HepG2 (cell line): ENCODE measurements around the gene CASKIN1. TPM values are rescaled to one million over a fixed set of nuclear protein-coding genes. Genes with fewer than 3 reads are reported as not detected.
A peak's percentile ranks its signal among the peaks of the same experiment; 100 is the strongest.

ENCODE experiments used
- ATAC-seq: fragments of 200-7000 bp; cut with Tn5 transposase; 3 replicates; pipeline ENCODE4 v1.9.1; 2020; ENCODE audit warnings: mild to moderate bottlenecking, moderate library complexity
- BruUV-seq: library from RNA; stranded (reverse); fragments of 400-500 nt; replicated peaks from 2 replicates; lab custom pipeline; 2021; lab: Mats Ljungman, UMichigan
- CTCF ChIA-PET: fragments of 300-600 bp; formaldehyde crosslinking; extraction: SDS; loops from one replicate; lab custom pipeline; 2021; ENCODE audit warnings: low total read pairs, inconsistent platforms, low intra/inter-chr PET ratio; lab: Yijun Ruan, JAX
- POLR2A ChIA-PET: fragments of 350-600 bp; sonication (Branson Sonifier 250); formaldehyde crosslinking; loops from one replicate; lab custom pipeline; 2020; ENCODE audit warnings: antibody characterized with exemption, inconsistent platforms; lab: Yijun Ruan, JAX
- DNase-seq: peaks from one replicate; pipeline ENCODE4 v3.0.0-alpha.2; 2015; ENCODE audit warnings: low spot score
- FAIRE-seq: peaks from 3 replicates; lab custom pipeline; 2011; peaks lifted over from hg19 to GRCh38; lab: Jason Lieb, UNC
- H2AFZ ChIP-seq: one replicate; pipeline ENCODE4 v1.6.1; 2011; ENCODE audit warnings: low read length, inconsistent platforms
- H3K27ac ChIP-seq: fragments of 300-600 bp; 3 replicates; pipeline ENCODE4 v1.8.0; 2011; ENCODE audit warnings: mixed run types, mild to moderate bottlenecking, mixed read lengths, low read length, inconsistent platforms; ENCODE audit not compliant: insufficient read depth; ENCODE audit errors: extremely low read length
- H3K27me3 ChIP-seq, 2 experiments: fragments of 200-600 bp in 1 of 2; 2 replicates in 1 of 2; 3 replicates in 1 of 2; pipeline versions ENCODE4 v1.6.0 to v1.8.0; 2011; ENCODE audit warnings: low read length in 2 of 2, mild to moderate bottlenecking in 2 of 2, moderate library complexity in 2 of 2, inconsistent platforms in 1 of 2; ENCODE audit not compliant: insufficient read depth in 2 of 2, control insufficient read depth in 1 of 2
- H3K36me3 ChIP-seq, 2 experiments: fragments of 200-600 bp in 1 of 2; replicated peaks in 1 of 2; 2 replicates in 1 of 2; 3 replicates in 1 of 2; pipeline versions ENCODE4 v1.5.1 to v1.8.0; 2011; ENCODE audit warnings: low read length in 2 of 2, inconsistent platforms in 1 of 2; ENCODE audit not compliant: insufficient read depth in 2 of 2, control insufficient read depth in 1 of 2
- H3K4me1 ChIP-seq: 2 replicates; pipeline ENCODE4 v1.5.1; 2012; ENCODE audit warnings: low read length, inconsistent platforms; ENCODE audit not compliant: insufficient read depth
- H3K4me2 ChIP-seq: 2 replicates; pipeline ENCODE4 v1.6.0; 2011; ENCODE audit warnings: low read depth, low read length, inconsistent platforms
- H3K4me3 ChIP-seq, 3 experiments: fragments of 200-600 bp in 1 of 3; sonication (generic), shearing (Covaris generic) in 1 of 3; replicated peaks in 1 of 3; 2 replicates each; pipeline ENCODE4 v1.5.1; 2011 to 2016; ENCODE audit warnings: low read length in 3 of 3, inconsistent platforms in 2 of 3, low read depth in 2 of 3, mild to moderate bottlenecking in 2 of 3, control low read depth in 1 of 3, mixed read lengths in 1 of 3; ENCODE audit not compliant: insufficient read depth in 1 of 3
- H3K79me2 ChIP-seq: one replicate; pipeline ENCODE4 v1.6.1; 2011; ENCODE audit warnings: low read length, inconsistent platforms; ENCODE audit not compliant: insufficient read depth
- H3K9ac ChIP-seq: 2 replicates; pipeline ENCODE4 v1.6.0; 2011; ENCODE audit warnings: mild to moderate bottlenecking, low read depth, low read length, inconsistent platforms; ENCODE audit not compliant: insufficient read depth
- H3K9me3 ChIP-seq: 2 replicates; pipeline ENCODE4 v1.5.1; 2012; ENCODE audit warnings: mild to moderate bottlenecking, low read length
- H4K20me1 ChIP-seq: 2 replicates; pipeline ENCODE4 v1.6.0; 2011; ENCODE audit warnings: inconsistent platforms, mild to moderate bottlenecking, low read length, moderate library complexity; ENCODE audit not compliant: insufficient read depth
- BCL6 ChIP-seq: IDR thresholded peaks from 2 replicates; pipeline ENCODE4 v1.6.1; 2016; ENCODE audit warnings: missing genetic modification reagents, missing compliant biosample characterization
- CCAR2 ChIP-seq: fragments of 200-400 bp; formaldehyde crosslinking; optimal IDR thresholded peaks from 2 replicates; pipeline ENCODE3; 2018; ENCODE audit warnings: low read depth, mild to moderate bottlenecking, low read length, moderate library complexity
- HDAC6 ChIP-seq: fragments of 200-600 bp; sonication (generic); IDR thresholded peaks from 2 replicates; pipeline ENCODE4 v1.7.0; 2017; ENCODE audit warnings: mild to moderate bottlenecking, antibody characterized with exemption, low read length, low read depth
- HMGA1 ChIP-seq: sonication (generic); formaldehyde crosslinking; conservative IDR thresholded peaks from 2 replicates; pipeline ENCODE4 v1.4.0; 2020; ENCODE audit warnings: missing genetic modification reagents
- HNF4G ChIP-seq, 2 experiments: sonication (generic) in 1 of 2; formaldehyde crosslinking in 1 of 2; IDR thresholded peaks; 2 replicates each; pipeline versions ENCODE4 v1.4.0 to v1.6.1; 2011 to 2020; ENCODE audit warnings: borderline replicate concordance in 2 of 2, low read depth in 2 of 2, mild to moderate bottlenecking in 2 of 2, low read length in 1 of 2, missing genetic modification reagents in 1 of 2, moderate library complexity in 1 of 2
- KDM2A ChIP-seq: sonication (generic); formaldehyde crosslinking; IDR thresholded peaks from 2 replicates; pipeline ENCODE4 v1.4.0; 2020; ENCODE audit warnings: low read depth, missing genetic modification reagents, borderline replicate concordance
- NFATC3 ChIP-seq: sonication (generic); formaldehyde crosslinking; IDR thresholded peaks from 2 replicates; pipeline ENCODE4 v1.5.1; 2020; ENCODE audit warnings: mild to moderate bottlenecking, missing genetic modification reagents
- PCBP2 ChIP-seq: fragments of 200-400 bp; formaldehyde crosslinking; optimal IDR thresholded peaks from 2 replicates; pipeline ENCODE3; 2018; ENCODE audit warnings: low read length, low read depth; ENCODE audit not compliant: poor library complexity, severe bottlenecking
- POLR2A ChIP-seq, 2 experiments: IDR thresholded peaks; 2 replicates each; pipeline ENCODE4 v1.6.1; 2011; ENCODE audit warnings: low read depth in 2 of 2, low read length in 2 of 2, mild to moderate bottlenecking in 1 of 2, moderate library complexity in 1 of 2; ENCODE audit not compliant: insufficient read depth in 1 of 2
- RNF2 ChIP-seq: fragments of 450-650 bp; conservative IDR thresholded peaks from 2 replicates; pipeline ENCODE4 v1.6.1; 2016; ENCODE audit warnings: low read depth
- SATB2 ChIP-seq: sonication (generic); formaldehyde crosslinking; IDR thresholded peaks from 2 replicates; pipeline ENCODE4 v1.5.0; 2020; ENCODE audit warnings: missing genetic modification reagents
- ZNF121 ChIP-seq: sonication (generic); formaldehyde crosslinking; IDR thresholded peaks from 2 replicates; pipeline ENCODE4 v1.5.0; 2020; ENCODE audit warnings: mild to moderate bottlenecking, missing genetic modification reagents
- ZNF235 ChIP-seq: sonication (generic); formaldehyde crosslinking; IDR thresholded peaks from 2 replicates; pipeline ENCODE4 v1.8.1; 2023; ENCODE audit warnings: mild to moderate bottlenecking, missing genetic modification reagents, borderline replicate concordance
- ZNF704 ChIP-seq: sonication (generic); formaldehyde crosslinking; IDR thresholded peaks from 2 replicates; pipeline ENCODE4 v1.8.1; 2023; ENCODE audit warnings: mild to moderate bottlenecking, inconsistent platforms, moderate library complexity, missing genetic modification reagents, borderline replicate concordance
- ZSCAN9 ChIP-seq: IDR thresholded peaks from 2 replicates; pipeline ENCODE4 v1.6.1; 2016; ENCODE audit warnings: borderline replicate concordance
- WGBS: methylation state at CpG from one replicate; pipeline ENCODE4 v1.1.6; 2017; ENCODE audit warnings: low lambda C conversion rate; 5-methylcytosine and 5-hydroxymethylcytosine counted together
- in situ Hi-C: cut with HindIII; loops from 2 replicates; pipeline ENCODE4 v1.10.0; 2017; ENCODE audit warnings: low pct_unique_long_range_greater_than_20kb; ENCODE audit not compliant: extremely low pct_ligation_motif_present
- intact Hi-C: fragments of 100-400 bp; cut with micrococcal nuclease; formaldehyde crosslinking; loops from one replicate; pipeline ENCODE4 v1.10.0; 2022; ENCODE audit not compliant: unreplicated experiment
- polyA plus RNA-seq, 8 experiments: library from polyadenylated mRNA; depleted of rRNA in 3 of 8; stranded (reverse) in 7 of 8; unstranded in 1 of 8; fragments of >200 nt; fragmentation: Illumina TruSeq in 4 of 8; extraction: Trizol in 4 of 8; gene quantifications; 2 replicates each; pipeline versions ENCODE4 v1.2.1 to v1.2.3, GENCODE V29; 2011 to 2016; ENCODE audit warnings: low read depth in 4 of 8, missing spikeins in 1 of 8, mixed read lengths in 1 of 8; ENCODE audit not compliant: insufficient read depth in 1 of 8
- total RNA-seq, 5 experiments: library from RNA; depleted of rRNA; stranded (reverse); fragments of >200 nt; fragmentation: Illumina TruSeq; extraction: Trizol; gene quantifications; 2 replicates each; pipeline ENCODE4 v1.2.3, GENCODE V29; 2016; ENCODE audit warnings: low read depth in 1 of 5
- TF ChIP-seq, protein P1 (sequence below): sonication (generic); formaldehyde crosslinking; IDR thresholded peaks from 2 replicates; pipeline ENCODE4 v1.8.0; 2022; ENCODE audit warnings: mild to moderate bottlenecking, missing genetic modification reagents, borderline replicate concordance
- TF ChIP-seq, protein P2 (sequence below): sonication (generic); formaldehyde crosslinking; IDR thresholded peaks from 2 replicates; pipeline ENCODE4 v1.5.1; 2020; ENCODE audit warnings: missing genetic modification reagents, mild to moderate bottlenecking, borderline replicate concordance

CASKIN1 gene
- total and polyA plus RNA-seq, 2 of the 13 experiments (the other 11 are each of a cell fraction or from before 2014, with no cell fraction given): 1.2 to 2.2 TPM

GRCh38 chr16:2154533-2155090 is 41.8 kb downstream of the CASKIN1 start (continued):
- TF ChIP-seq HMGA1 (no peak), ZNF704 (CRISPR knock-in tag) (0 out of 2 replicates have a peak, but pooled peaks have one; percentile 9), NFATC3 (CRISPR knock-in tag) (0 out of 2 replicates have a peak, but pooled peaks have one; percentile 24), HDAC6 (no peak), BCL6 (CRISPR knock-in tag) (no peak)
- TF ChIP-seq, protein P1, sequence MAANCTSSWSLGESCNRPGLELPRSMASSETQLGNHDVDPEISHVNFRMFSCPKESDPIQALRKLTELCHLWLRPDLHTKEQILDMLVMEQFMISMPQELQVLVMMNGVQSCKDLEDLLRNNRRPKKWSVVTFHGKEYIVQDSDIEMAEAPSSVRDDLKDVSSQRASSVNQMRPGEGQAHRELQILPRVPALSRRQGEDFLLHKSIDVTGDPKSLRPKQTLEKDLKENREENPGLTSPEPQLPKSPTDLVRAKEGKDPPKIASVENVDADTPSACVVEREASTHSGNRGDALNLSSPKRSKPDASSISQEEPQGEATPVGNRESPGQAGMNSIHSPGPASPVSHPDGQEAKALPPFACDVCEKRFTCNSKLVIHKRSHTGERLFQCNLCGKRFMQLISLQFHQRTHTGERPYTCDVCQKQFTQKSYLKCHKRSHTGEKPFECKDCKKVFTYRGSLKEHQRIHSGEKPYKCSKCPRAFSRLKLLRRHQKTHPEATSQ (CRISPR knock-in tag): no peak

DNA sequence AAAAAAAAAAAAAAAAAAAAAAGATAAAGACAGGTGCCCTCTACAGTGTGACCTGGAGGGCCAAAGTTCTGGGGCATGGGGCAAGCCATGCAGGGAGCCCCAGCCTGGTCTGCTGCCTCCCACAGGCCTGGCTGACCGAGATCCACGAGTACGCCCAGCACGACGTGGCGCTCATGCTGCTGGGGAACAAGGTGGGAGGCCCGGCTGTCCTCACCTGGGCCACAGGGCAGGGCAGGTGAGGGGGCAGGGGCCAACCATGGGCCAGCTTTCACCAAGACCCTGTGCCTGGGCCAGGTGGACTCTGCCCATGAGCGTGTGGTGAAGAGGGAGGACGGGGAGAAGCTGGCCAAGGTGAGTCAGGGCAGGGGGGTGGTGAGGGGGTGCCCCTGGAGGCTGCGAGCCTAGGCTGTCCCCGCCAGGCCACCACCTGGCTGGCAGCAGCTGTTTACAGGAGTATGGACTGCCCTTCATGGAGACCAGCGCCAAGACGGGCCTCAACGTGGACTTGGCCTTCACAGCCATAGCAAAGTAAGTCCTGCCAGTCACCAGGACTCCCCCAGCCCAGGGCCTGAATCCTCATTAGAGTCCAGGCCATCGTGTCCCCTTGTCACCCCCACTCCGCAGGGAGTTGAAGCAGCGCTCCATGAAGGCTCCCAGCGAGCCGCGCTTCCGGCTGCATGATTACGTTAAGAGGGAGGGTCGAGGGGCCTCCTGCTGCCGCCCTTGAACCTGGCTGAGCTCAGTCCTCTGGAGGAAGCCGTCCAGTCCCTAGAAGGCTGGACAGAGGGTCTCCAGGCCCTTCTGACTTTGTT is 43.5 kb downstream of the CASKIN1 start:
- intact Hi-C loops: loop anchor here (1.0 kb wide), 1 partner anchor 130 kb away; no protein-coding TSS in a partner anchor
- TF ChIP-seq ZNF121 (no peak; the same call in 1 of the 2 replicates), SATB2 (CRISPR knock-in tag) (no peak), ZSCAN9 (CRISPR knock-in tag) (no peak), RNF2 (no peak), KDM2A (CRISPR knock-in tag) (peak; percentile 49; the same call in 1 of the 2 replicates), ZNF235 (CRISPR knock-in tag) (no peak), POLR2A (IDR thresholded peaks at IDR 0.05; ENCODE audit: insufficient read depth in 1 of 2, low read depth in 2 of 2, low read length in 2 of 2) (peak; percentile 71 to 75), CCAR2 (no peak), HNF4G (IDR thresholded peaks at IDR 0.05; ENCODE audit: borderline replicate concordance, low read depth, low read length) (peak; percentile 71), HNF4G (CRISPR knock-in tag; IDR thresholded peaks at IDR 0.05; ENCODE audit: borderline replicate concordance, low read depth) (no peak), PCBP2 (no peak)
- TF ChIP-seq, protein P2, sequence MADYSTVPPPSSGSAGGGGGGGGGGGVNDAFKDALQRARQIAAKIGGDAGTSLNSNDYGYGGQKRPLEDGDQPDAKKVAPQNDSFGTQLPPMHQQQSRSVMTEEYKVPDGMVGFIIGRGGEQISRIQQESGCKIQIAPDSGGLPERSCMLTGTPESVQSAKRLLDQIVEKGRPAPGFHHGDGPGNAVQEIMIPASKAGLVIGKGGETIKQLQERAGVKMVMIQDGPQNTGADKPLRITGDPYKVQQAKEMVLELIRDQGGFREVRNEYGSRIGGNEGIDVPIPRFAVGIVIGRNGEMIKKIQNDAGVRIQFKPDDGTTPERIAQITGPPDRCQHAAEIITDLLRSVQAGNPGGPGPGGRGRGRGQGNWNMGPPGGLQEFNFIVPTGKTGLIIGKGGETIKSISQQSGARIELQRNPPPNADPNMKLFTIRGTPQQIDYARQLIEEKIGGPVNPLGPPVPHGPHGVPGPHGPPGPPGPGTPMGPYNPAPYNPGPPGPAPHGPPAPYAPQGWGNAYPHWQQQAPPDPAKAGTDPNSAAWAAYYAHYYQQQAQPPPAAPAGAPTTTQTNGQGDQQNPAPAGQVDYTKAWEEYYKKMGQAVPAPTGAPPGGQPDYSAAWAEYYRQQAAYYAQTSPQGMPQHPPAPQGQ (CRISPR knock-in tag): no peak

More for the DNA sequence above, 43.5 kb downstream of the CASKIN1 start:
- ATAC-seq (no peak), FAIRE-seq (no peak), DNase-seq (peak; percentile 38)
- Histone ChIP-seq H3K27me3 (no peaks in the 10 kb centered on the region; a peak in 1 of 5 replicates), H4K20me1 (peaks cover 73% of the 10 kb centered on the region), H3K27ac (peak overlapping the region; percentile 85), H3K4me1 (peaks cover 69% of the 10 kb centered on the region), H3K36me3 (peaks cover 0 to 11% of the 10 kb centered on the region in 2 experiments; a peak in 3 of 5 replicates), H3K9ac (peak overlapping the region; percentile 99), H2AFZ (no peak overlapping the region), H3K4me3 (peak overlapping the region; percentile 88 to 99 (median 98)), H3K9me3 (no peaks in the 10 kb centered on the region), H3K79me2 (peaks cover 45% of the 10 kb centered on the region), H3K4me2 (peak overlapping the region; percentile 97)
- CTCF ChIA-PET: no interaction called here
- POLR2A ChIA-PET: interaction anchor here (0.6 to 6.6 kb wide), 12 partner anchors 10 to 192 kb away, joined by 3 to 79 read pairs (median 4); partner anchors contain the start of genes ECI1, PKD1 and RPS2
- 8% methylated on average over 8 of the region's 25 CpGs for WGBS
- in situ Hi-C loops: no loop called here
- no TSS peak for BruUV-seq
